PC-3 (cell line): ENCODE measurements around the gene SYVN1. TPM values are rescaled to one million over a fixed set of nuclear protein-coding genes. Genes with fewer than 3 reads are reported as not detected.

Experiments used
- ATAC-seq: fragments of 200-7000 bp; cut with Tn5 transposase; 2 replicates; pipeline ENCODE4 v1.9.1; 2020; ENCODE audit warnings: mild to moderate bottlenecking, moderate library complexity
- BruUV-seq: library from RNA; stranded (reverse); fragments of 400-500 nt; replicated peaks from 2 replicates; lab custom pipeline; 2021; lab: Mats Ljungman, UMichigan
- CTCF ChIA-PET: fragments of 300-600 bp; sonication (Branson Sonifier 250); formaldehyde crosslinking; loops from one replicate; lab custom pipeline; 2022; ENCODE audit warnings: antibody characterized with exemption; lab: Charles Lee
- POLR2A ChIA-PET: fragments of 300-600 bp; sonication (Branson Sonifier 250); formaldehyde crosslinking; loops from one replicate; lab custom pipeline; 2022; ENCODE audit warnings: antibody characterized with exemption; ENCODE audit not compliant: unreplicated experiment; lab: Charles Lee
- DNase-seq: peaks from one replicate; pipeline ENCODE4 v3.0.0-alpha.2; 2015
- H2AFZ ChIP-seq: fragments of 300-600 bp; sonication (generic); 2 replicates; pipeline ENCODE4 v1.6.0; 2016; ENCODE audit warnings: antibody characterized with exemption, low read length
- H3F3A ChIP-seq: fragments of 300-600 bp; sonication (generic); one replicate; pipeline ENCODE4 v1.6.0; 2017; ENCODE audit warnings: antibody characterized with exemption, low read length, control low read depth, mild to moderate bottlenecking; ENCODE audit not compliant: unreplicated experiment
- H3K27ac ChIP-seq: fragments of 300-600 bp; sonication (generic); 2 replicates; pipeline ENCODE4 v1.5.1; 2016; ENCODE audit warnings: mild to moderate bottlenecking, low read length
- H3K27me3 ChIP-seq: fragments of 300-600 bp; sonication (generic); 2 replicates; pipeline ENCODE4 v1.6.1; 2016; ENCODE audit warnings: low read length, mixed read lengths
- H3K36me3 ChIP-seq: fragments of 300-600 bp; sonication (generic); 2 replicates; pipeline ENCODE4 v1.6.1; 2016; ENCODE audit warnings: low read depth, mixed run types, low read length, mixed read lengths
- H3K4me1 ChIP-seq: fragments of 300-600 bp; sonication (generic); 2 replicates; pipeline ENCODE4 v1.5.1; 2016; ENCODE audit warnings: low read length; ENCODE audit not compliant: insufficient read depth
- H3K4me2 ChIP-seq: fragments of 300-600 bp; sonication (generic); 2 replicates; pipeline ENCODE4 v1.6.0; 2016; ENCODE audit warnings: low read length
- H3K4me3 ChIP-seq: fragments of 300-600 bp; sonication (generic); 2 replicates; pipeline ENCODE4 v1.5.1; 2016; ENCODE audit warnings: mild to moderate bottlenecking, low read length, mixed read lengths
- H3K79me2 ChIP-seq: fragments of 300-600 bp; sonication (generic); 2 replicates; pipeline ENCODE4 v1.6.1; 2017; ENCODE audit warnings: low read length, mixed read lengths
- H3K9ac ChIP-seq: fragments of 300-600 bp; sonication (generic); 2 replicates; pipeline ENCODE4 v1.6.0; 2016; ENCODE audit warnings: mild to moderate bottlenecking, low read length
- H3K9me2 ChIP-seq: fragments of 300-600 bp; sonication (generic); replicated peaks from 2 replicates; pipeline ENCODE4 v1.6.1; 2016; ENCODE audit warnings: mixed run types, low read length, mixed read lengths
- H3K9me3 ChIP-seq: fragments of 300-600 bp; sonication (generic); 2 replicates; pipeline ENCODE4 v1.6.1; 2016; ENCODE audit warnings: low read length, mixed read lengths
- H4K20me1 ChIP-seq: fragments of 300-600 bp; sonication (generic); 2 replicates; pipeline ENCODE4 v1.6.1; 2016; ENCODE audit warnings: low read length, mixed read lengths
- EZH2 ChIP-seq: fragments of 300-600 bp; sonication (generic); IDR thresholded peaks from one replicate; pipeline ENCODE4 v1.6.1; 2017; ENCODE audit warnings: antibody characterized with exemption, mild to moderate bottlenecking, low read length; ENCODE audit not compliant: unreplicated experiment
- EZH2phosphoT487 ChIP-seq: fragments of 300-600 bp; sonication (generic); IDR thresholded peaks from 2 replicates; pipeline ENCODE4 v1.6.1; 2018; ENCODE audit warnings: mild to moderate bottlenecking, antibody characterized with exemption, low read length, borderline replicate concordance
- intact Hi-C: fragments of 100-400 bp; cut with micrococcal nuclease; formaldehyde crosslinking; loops from 2 replicates; pipeline ENCODE4 v1.9.0; 2023
- total RNA-seq: library from RNA; depleted of rRNA; stranded (reverse); fragments of >200 nt; gene quantifications from 2 replicates; pipeline ENCODE4 v1.2.3, GENCODE V29; 2014
- TF ChIP-seq, protein P1 (sequence below): fragments of 300-600 bp; sonication (generic); conservative IDR thresholded peaks from 2 replicates; pipeline ENCODE4 v1.5.1; 2017; ENCODE audit warnings: antibody characterized with exemption, low read depth, mild to moderate bottlenecking, low read length

Gene SYVN1
- total RNA-seq, 1 experiment from 2014 or later, result 22.3 TPM

GRCh38 chr11:65100674-65101350 lies 33.5 kb downstream of the SYVN1 start:
- no TSS peak for BruUV-seq
- no peak overlapping the region for H3K27ac ChIP-seq
- H3K79me2 ChIP-seq, result peaks cover 65% of the 10 kb centered on the region
- H3F3A ChIP-seq, result no peaks in the 10 kb centered on the region
- POLR2A ChIA-PET, result no interaction called here
- H3K9me2 ChIP-seq, result no peaks in the 10 kb centered on the region
- no peak overlapping the region for H2AFZ ChIP-seq
- ATAC-seq, result no peak
- intact Hi-C loops, result no loop called here
- TF ChIP-seq, protein P1, sequence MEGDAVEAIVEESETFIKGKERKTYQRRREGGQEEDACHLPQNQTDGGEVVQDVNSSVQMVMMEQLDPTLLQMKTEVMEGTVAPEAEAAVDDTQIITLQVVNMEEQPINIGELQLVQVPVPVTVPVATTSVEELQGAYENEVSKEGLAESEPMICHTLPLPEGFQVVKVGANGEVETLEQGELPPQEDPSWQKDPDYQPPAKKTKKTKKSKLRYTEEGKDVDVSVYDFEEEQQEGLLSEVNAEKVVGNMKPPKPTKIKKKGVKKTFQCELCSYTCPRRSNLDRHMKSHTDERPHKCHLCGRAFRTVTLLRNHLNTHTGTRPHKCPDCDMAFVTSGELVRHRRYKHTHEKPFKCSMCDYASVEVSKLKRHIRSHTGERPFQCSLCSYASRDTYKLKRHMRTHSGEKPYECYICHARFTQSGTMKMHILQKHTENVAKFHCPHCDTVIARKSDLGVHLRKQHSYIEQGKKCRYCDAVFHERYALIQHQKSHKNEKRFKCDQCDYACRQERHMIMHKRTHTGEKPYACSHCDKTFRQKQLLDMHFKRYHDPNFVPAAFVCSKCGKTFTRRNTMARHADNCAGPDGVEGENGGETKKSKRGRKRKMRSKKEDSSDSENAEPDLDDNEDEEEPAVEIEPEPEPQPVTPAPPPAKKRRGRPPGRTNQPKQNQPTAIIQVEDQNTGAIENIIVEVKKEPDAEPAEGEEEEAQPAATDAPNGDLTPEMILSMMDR, result peak; percentile 33; the same call in 1 of the 2 replicates
- TF ChIP-seq EZH2 (no peak), EZH2phosphoT487 (no peak)
- H3K9ac ChIP-seq, result no peak overlapping the region
- H3K4me1 ChIP-seq, result peaks cover 8% of the 10 kb centered on the region
- no peaks in the 10 kb centered on the region for H3K9me3 ChIP-seq
- H3K27me3 ChIP-seq, result no peaks in the 10 kb centered on the region
- DNase-seq, result no peak
- CTCF ChIA-PET, result interaction anchor here (0.5 kb wide), 1 partner anchor 1166 kb away, joined by 6 read pairs; no protein-coding TSS in a partner anchor
- no peak overlapping the region for H3K4me3 ChIP-seq
- no peak overlapping the region for H3K4me2 ChIP-seq
- H3K36me3 ChIP-seq, result no peaks in the 10 kb centered on the region; the same call in 1 of the 2 replicates
- no peaks in the 10 kb centered on the region for H4K20me1 ChIP-seq

- Histone ChIP-seq H3K4me3 (peak overlapping the region; percentile 84), H4K20me1 (no peaks in the 10 kb centered on the region), H3K79me2 (peaks cover 36% of the 10 kb centered on the region), H3K9me2 (no peaks in the 10 kb centered on the region), H3F3A (no peaks in the 10 kb centered on the region), H3K27me3 (no peaks in the 10 kb centered on the region), H3K9ac (peak overlapping the region; percentile 88), H3K4me2 (peak overlapping the region; percentile 99), H2AFZ (no peak overlapping the region), H3K27ac (no peak overlapping the region), H3K9me3 (no peaks in the 10 kb centered on the region), H3K36me3 (no peaks in the 10 kb centered on the region; the same call in 1 of the 2 replicates), H3K4me1 (peaks cover 13% of the 10 kb centered on the region)
- intact Hi-C loops, result loop anchor here (2.0 kb wide), 1 partner anchor 20 kb away; the partner anchor contains the start of gene ZNHIT2
- ATAC-seq (peak; percentile 3; the same call in 1 of the 2 replicates), DNase-seq (no peak)
- TF ChIP-seq EZH2 (no peak), EZH2phosphoT487 (no peak)
- TF ChIP-seq, protein P1, result no peak
- BruUV-seq, result TSS peak; percentile 56
- ChIA-PET POLR2A (interaction anchor here (0.6 kb wide), 1 partner anchor 218 kb away, joined by 3 read pairs; the partner anchor contains the start of gene CDC42EP2), CTCF (no interaction called here)
Measured at GRCh38 chr11:65096926-65097325, 37.4 kb downstream of the SYVN1 start.
